ENCODE data around the gene SCUBE1.
"Not testable (repeated sequence)": the region's sequence is repeated elsewhere in the genome, so short reads cannot be mapped to it uniquely, and the experiment has no call there.

SCUBE1 gene

DNA sequence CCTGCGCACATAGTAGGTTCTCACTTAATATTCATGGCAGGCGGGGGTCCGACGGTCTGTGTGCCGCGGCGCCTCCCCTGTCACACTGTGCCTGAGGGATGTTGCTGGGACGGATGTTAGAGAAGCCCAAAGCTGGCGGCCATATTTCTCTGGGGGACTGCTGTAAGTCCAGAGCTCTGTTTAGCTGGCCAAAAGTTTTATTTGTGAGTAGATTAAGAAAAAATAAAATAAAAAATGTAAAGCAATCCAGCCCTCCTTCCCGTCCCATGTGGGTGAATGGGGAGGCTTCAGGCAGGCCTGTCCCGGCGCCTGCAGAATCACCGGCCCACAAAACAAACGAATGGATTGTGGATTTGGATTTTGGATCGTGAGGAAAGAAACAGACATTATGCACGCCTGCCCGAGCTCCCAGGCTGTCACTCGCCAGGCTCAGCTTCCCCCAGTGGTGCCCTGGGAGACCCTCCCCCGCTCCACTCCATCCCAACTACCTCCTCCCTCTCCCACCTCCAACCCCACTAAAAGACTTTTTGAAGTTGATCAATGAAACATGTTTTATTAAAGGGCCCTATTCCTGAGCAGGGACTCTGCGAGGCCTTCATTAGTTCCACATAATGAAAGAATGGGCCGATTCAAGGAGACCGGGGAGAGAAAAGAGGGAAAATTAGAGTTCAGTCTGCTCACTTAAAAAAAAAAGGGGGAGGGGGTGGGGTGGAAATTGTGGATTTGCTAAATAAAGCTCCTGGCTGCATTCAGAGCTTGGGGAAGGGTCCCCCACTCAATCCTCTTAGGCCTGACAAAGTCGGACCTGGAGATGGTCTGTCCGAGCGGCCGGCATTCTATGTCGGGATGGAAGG is 20.4 kb upstream of the SCUBE1 start:
- DNase-seq = no peak

DNA sequence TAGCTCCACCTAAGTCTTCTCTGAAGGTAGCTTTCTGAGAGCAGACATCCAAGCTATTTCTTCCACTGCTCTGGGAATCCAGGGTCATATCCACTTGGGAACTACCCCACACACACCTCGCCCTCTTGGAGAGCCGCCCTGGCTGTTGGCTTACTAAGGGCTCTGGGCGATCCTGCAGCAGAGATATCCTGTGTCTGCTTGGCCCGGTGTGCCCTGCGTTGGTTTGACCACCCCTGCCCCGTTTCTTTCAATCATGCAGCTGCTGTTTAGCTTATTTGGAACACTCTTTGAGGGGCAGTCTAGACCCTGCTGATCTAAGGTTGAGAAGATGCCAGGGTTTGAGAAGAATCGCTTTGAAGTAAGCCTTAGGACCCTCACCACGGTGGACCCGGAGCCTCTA is 17.4 kb upstream of the SCUBE1 start:
- in situ Hi-C loops (cut with MboI; ENCODE audit: low pct_unique_long_range_greater_than_20kb, low sequenced_read_pairs) = no loop called here
- no peak for DNase-seq

More for the DNA sequence above, 20.4 kb upstream of the SCUBE1 start:
- in situ Hi-C loops (cut with MboI; ENCODE audit: low pct_unique_long_range_greater_than_20kb, low sequenced_read_pairs) = no loop called here

DNA sequence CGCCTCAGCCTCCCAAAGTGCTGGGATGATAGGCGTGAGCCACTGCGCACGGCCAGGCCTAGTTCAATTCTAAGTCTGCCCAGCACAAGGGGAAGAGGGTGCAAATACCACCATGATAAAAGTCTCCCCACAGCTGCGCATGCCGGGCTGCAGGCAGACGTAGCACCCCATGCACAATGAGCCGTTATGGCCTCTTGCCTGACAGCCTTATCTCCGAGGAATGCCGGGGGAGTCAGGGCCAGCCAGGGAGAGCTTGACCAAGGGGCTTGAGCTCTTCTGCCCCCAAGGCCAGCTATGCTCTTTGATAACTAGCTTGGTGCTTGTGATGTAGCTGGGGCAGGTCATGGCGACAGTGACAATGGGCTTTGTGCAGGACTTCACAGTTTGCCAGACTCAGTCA is 13.7 kb upstream of the SCUBE1 start:
- DNase-seq = no peak
- in situ Hi-C loops (cut with MboI; ENCODE audit: low pct_unique_long_range_greater_than_20kb, low sequenced_read_pairs) = no loop called here

DNA sequence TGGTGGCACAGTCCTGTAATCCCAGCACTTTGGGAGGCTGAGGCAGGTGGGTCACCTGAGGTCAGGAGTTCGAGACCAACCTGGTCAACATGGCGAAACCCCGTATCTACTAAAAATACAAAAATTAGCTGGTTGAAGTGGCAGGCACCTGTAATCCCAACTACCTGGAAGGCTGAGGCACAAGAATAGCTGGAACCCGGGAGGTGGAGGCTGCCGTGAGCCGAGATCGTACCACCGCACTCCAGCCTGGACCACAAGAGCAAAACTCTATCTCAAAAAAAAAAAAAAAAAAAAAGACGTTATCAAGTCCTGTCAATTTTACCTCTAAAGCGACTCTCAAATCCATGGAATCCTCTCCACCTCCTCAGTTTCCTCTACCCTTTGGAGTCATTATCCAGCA is 12.5 kb upstream of the SCUBE1 start:
- DNase-seq; in situ Hi-C loops (cut with MboI; ENCODE audit: low pct_unique_long_range_greater_than_20kb, low sequenced_read_pairs): not testable (repeated sequence)

DNA sequence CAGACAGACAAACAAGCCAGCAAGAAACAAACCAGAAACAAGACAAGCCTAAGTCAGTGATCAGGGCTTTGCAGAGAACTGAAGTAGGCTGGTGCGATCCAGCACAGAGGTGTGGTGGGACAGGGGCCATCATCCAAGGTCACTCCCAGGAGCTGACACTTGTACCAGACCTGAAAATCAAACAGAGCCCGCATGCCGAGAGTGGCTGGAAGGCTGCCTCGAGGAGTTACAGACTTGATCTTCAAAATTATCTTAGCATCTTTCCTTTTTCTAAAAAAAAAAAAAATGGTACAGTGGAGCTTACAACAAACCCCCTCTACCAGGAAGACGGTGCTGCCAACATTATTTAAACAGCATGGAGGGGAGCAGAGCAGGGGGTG is 8.8 kb upstream of the SCUBE1 start:
- in situ Hi-C loops (cut with MboI; ENCODE audit: low pct_unique_long_range_greater_than_20kb, low sequenced_read_pairs) = no loop called here
- no peak for DNase-seq

DNA sequence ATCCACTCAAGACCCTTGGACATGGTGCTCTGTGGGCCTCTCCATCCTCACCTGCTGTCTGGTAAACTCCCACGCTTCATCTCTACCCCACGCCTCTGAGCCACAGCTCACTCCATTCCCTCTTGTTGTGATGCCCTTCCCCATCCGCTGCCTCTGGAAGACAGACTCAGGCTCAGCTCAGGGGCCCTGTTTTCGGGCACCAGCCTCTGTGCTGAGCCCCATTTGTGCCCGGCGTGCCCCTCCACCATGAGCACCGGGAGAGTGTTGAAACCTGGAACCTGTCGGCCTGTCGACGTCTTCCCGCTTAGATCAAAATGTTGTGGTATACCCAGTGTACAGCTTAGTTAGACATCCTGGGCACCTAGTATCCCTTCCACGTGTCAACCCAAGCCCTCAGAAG is 6.5 kb upstream of the SCUBE1 start:
- in situ Hi-C loops (cut with MboI; ENCODE audit: low pct_unique_long_range_greater_than_20kb, low sequenced_read_pairs) = no loop called here
- DNase-seq = no peak

DNA sequence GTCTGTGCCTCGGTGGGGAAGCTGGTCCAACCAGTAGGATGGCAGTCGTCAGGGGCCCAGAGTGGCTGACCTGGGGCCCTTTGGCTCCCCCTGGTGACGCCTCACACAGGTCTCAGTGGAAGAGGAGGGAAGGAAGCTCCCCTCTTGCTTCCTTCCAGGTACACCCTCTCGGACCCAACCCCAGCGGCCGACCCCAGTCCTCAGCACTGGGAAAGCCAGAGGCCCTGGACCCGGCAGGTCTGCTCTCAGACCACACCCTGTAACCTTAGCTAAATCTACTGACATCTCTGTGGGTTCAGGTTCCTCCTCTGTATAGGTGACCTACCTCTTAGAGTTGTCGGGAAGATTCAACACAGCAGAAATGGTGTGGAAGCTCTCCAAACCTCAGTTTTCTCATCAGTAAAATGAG is 3.4 kb upstream of the SCUBE1 start:
- in situ Hi-C loops (cut with MboI; ENCODE audit: low pct_unique_long_range_greater_than_20kb, low sequenced_read_pairs) = no loop called here
- peak; percentile 62 for DNase-seq

DNA sequence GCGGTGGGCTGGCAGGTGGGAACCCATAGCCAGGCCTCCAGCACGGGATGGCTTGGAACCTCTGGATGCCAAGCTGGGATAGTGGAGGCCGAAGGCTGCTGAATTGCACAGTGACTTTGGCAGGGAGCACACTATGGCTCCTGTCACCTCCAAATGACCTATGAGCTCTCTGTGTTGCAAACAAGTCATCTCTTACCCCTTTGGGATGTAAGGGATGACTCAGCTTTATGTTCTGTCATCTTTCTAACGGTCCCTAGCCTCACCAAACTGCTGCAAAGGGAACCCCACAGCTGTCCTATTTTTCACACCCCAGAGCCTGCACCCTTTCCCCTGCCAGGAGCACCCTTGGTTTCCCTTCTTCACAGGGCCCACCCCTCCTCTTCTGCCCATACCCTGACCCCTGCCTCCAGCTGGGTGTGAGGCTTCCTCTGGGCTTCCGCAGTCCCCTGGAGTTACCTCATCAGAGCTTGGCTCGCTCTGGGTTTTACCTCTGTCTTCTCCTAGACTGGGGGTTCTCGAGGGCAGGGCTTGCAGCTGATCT is 2.7 kb upstream of the SCUBE1 start:
- in situ Hi-C loops (cut with MboI; ENCODE audit: low pct_unique_long_range_greater_than_20kb, low sequenced_read_pairs) = no loop called here
- no peak for DNase-seq

DNA sequence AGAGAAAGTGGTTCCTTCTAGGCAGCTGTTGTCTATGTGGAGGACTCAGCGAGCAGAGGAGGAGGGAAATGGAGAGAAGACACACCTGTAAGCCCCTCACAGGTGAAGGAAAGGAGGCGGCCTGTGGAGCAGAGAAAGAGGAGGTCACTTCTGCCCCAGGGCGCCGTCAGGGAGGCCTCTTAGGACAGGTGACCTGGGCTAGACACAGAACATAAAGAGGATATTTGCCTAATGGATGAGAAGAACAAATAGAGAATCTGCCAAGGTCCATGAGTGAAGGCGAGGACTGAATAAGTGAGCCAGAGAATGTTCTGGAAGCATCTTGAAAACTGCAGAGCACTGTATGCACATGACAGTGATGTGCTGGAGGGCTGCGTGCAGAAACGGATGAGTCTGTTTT is 2.2 kb upstream of the SCUBE1 start:
- in situ Hi-C loops (cut with MboI; ENCODE audit: low pct_unique_long_range_greater_than_20kb, low sequenced_read_pairs) = no loop called here
- DNase-seq = no peak

DNA sequence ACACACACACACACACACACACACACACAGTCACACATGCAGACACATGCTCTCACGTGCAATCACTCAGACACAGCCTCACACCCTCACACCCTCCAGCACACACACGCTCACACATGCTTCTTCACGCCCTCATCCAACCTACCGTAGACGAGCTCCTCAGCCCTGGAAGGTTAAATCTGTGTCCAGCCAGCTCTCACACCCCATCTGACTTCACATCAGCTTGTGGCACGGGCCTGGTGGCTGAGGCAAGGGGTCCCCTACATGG is 1.3 kb upstream of the SCUBE1 start:
- in situ Hi-C loops (cut with MboI; ENCODE audit: low pct_unique_long_range_greater_than_20kb, low sequenced_read_pairs) = no loop called here
- DNase-seq = no peak

DNA sequence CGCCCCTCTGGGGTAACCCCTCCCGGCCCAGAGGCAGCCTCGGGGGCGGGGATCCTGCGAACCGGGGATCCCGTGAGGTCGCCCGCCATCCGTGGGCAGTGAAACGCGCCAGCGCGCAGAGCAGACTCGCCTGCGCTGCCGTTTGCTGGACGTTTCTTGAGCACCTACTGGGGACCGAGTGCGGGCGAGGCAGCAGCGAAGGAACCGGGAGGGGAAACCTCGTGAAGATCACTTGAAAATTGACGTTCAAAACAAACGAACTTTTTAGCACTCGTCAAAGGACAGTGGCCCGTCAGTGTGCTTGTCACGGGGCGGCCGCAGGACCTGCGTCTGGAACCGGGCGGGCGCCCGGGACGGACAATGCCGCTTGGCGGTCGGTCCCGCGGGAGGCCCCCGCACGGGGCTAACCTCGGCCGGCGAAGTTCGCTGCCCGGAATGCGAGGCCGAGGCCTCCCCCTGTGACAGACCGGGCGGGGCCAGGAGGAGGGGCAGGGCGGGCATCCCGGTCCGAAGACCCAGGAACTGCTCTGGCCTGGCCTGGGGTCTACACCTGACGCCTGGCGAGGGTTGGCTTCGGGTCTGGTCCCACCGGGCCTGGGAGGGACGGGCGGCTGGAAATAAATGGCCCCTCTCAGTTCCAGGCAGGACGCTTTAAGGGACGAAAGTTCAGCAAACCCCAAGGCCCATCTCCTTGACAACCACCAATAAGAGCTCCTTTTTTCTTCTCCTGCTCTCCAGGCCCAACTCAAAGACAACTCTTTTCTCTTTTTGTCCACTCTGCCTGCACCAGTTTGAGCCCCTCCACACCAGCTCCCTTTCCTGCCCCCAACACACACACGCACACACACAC is 723 bp upstream of the SCUBE1 start:
- in situ Hi-C loops (cut with MboI; ENCODE audit: low pct_unique_long_range_greater_than_20kb, low sequenced_read_pairs) = no loop called here
- DNase-seq = no peak

DNA sequence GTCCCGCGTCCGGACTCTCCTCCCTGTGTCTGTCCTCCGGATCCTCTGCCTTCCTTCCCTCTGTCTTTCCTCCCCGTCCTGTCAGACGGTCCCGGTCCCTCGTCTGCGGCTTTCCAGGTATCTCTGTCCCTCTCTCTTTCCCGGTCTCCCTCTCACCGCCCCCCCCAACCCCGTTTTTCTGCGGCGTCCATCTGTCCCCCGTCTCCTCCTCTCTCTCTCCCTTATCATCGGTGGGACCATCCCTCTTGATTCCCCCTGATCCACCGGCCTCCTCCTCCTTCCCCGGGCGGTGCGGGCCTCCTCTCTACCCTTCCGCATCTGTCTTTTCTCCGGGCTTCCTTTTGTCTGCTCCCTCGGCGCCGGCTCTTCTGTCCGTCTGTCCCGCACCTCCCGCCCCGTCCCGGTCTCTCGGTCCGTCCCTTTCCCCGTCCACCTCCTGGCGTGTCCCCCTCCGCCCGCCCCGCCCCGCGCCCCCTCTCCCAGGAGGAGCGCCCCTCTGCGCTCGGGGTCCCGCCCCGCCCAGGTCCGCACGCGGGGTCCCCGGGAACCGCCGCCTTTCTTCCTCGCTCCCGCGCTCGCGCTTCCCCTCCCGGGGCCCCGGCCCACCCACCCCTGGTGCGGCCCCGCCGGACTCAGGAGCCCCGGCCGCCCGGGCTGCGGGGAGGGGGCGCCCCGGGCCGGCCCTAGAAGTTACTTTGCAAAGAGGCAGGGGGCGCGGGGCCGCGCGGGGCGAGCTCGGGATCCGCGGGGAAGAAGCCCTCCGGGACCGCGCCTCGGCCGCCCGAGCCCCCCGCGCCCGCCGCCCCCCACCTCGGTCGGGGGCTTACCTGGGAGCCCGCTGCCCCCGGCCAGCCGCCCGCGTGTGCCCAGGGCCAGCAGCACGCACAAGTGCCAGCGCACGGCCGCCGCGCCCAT is 568 bp downstream of the SCUBE1 start:
- in situ Hi-C loops (cut with MboI; ENCODE audit: low pct_unique_long_range_greater_than_20kb, low sequenced_read_pairs) = no loop called here
- no peak for DNase-seq

DNA sequence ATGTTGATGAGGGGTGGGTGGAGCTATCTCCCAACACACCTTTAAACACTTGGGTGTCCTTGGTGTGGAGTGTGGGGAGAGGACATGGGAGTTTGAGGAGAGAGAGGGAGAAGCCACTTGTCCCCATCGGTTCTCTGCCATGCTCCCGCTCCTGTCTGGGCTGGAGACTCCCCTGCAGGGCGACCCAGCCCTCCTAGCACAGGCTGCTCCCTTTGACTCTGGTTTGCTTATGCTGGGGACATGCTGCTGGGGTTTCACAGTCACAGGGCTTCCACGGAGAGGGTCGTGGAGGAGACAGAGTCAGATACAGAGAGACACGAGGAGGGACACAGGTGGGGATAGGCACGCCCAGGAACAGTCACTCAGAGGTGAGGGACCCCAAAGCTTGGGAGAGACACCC is 1.6 kb downstream of the SCUBE1 start:
- DNase-seq = no peak
- in situ Hi-C loops (cut with MboI; ENCODE audit: low pct_unique_long_range_greater_than_20kb, low sequenced_read_pairs) = no loop called here

DNA sequence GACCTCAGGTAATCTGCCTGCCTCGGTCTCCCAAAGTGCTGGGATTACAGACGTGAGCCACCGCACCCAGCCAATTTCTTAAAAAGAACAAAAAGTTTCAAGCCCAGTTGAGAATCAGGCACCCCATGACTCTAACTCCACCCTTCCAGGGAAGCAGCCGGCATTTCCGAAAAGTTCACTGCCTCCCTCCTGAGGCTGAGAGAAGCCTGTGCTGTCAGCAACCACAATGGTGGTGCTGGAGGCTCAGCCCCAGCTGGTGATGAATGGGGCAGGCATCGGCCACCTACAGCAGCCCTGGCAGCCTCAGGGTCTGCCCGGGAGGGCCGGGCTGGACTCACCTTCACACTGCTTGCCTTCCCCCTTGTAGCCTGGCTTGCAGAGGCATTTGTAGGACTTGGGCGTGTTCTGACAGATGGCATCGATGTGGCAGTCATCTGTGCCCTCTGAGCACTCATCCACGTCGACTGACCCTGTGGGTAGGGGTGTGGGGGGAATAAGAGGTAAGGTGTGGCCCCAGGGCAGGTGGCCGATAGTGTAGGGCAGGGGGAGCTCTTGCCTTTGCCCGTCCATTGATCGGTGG is 4.3 kb downstream of the SCUBE1 start:
- no peak for DNase-seq
- in situ Hi-C loops (cut with MboI; ENCODE audit: low pct_unique_long_range_greater_than_20kb, low sequenced_read_pairs) = no loop called here

DNA sequence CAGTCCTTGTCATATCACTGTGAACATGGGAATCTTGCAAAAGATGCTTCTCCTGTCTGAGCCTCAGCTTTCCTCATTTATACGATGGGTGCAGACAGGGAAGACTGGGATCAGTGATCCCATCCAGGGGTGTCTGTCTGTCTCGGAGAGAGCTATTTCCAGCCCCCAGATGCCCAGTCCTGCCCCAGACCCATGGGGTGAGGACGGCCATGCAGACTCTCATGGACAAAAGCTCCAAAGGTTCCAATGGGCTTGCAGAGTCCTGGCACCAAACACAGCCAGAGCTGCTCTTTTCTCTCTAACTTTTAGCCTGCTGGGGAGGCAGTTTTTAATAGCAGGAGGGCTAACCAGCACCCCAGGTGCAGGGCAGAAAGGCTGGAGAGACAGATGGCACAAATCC is 5.2 kb downstream of the SCUBE1 start:
- in situ Hi-C loops (cut with MboI; ENCODE audit: low pct_unique_long_range_greater_than_20kb, low sequenced_read_pairs) = no loop called here
- no peak for DNase-seq

DNA sequence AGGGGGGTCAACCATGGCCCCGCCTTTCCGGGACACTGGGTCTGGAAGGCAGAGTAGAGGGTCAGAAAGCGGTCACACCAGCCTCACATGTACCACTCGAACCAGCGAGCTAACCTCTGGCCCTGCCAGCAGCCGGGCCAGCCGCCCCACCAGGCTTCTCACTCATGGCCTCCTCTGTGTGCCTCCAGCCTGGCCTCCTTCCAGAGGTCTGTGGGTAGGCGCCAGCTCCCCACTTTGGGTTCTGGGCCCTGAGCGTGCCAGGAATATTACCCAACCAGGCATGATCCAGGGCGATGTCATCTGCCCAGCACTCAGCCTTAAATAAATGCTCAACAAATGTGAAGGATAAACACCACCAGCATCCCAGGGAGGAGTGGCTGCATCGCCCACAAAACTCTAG is 5.8 kb downstream of the SCUBE1 start:
- no peak for DNase-seq
- in situ Hi-C loops (cut with MboI; ENCODE audit: low pct_unique_long_range_greater_than_20kb, low sequenced_read_pairs) = no loop called here

DNA sequence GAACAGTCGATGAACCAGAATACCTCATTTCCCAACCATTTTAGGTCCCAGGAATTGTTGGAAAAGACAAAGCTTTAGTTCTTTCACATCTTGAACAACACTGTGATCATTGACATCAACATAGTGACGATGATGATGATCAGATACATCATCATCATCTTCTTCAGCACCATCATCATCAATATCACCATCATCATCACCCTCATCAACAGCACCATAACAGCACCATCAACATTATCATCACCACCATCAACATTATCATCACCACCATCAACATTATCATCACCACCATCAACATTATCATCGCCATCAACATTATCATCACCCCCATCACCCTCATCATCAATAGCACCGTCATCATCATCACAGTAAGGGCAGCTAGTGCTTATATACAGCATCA is 8.8 kb downstream of the SCUBE1 start:
- no peak for DNase-seq
- in situ Hi-C loops (cut with MboI; ENCODE audit: low pct_unique_long_range_greater_than_20kb, low sequenced_read_pairs) = no loop called here

DNA sequence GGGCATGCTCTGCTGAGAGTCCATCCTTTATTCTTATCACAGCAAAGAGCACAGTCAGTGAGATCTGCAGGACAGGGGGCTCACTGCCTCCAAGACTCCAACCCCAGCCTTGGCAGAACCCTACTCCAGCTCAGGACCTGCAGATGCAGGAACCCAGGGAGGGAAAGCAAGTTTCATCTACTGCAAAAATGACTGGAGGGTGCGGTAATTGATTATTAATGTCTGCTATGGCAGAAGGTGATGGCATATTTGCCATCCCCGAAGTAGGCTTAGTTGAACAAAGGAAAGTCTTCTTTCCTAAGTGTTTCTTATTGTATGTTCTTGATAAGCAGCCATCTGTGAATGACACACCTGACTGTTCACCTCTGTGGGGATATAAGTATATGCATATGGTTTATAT is 9.2 kb downstream of the SCUBE1 start:
- DNase-seq = no peak
- in situ Hi-C loops (cut with MboI; ENCODE audit: low pct_unique_long_range_greater_than_20kb, low sequenced_read_pairs) = no loop called here

DNA sequence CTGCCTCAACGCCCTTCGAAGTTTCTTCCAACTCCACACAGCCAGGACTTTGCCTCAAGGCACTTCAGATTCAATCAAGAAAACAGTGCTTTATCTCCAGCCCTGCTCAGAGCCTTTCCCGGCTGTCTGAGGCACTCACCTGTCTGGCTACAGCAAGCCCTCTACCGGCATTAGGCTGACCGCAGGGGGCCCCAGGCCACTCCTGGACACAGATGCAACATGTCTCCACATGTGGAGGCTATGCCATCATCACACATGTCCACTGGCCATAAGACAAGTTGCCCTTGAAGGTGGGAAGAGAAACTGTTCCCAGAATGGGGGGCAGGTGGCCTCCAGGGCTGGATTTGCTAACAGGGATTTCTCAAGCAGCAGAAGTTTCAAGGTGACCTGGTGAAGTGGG is 10.0 kb downstream of the SCUBE1 start:
- in situ Hi-C loops (cut with MboI; ENCODE audit: low pct_unique_long_range_greater_than_20kb, low sequenced_read_pairs) = no loop called here
- no peak for DNase-seq
